Measurements from ENCODE around the gene GALNT7.

GALNT7 gene

DNA sequence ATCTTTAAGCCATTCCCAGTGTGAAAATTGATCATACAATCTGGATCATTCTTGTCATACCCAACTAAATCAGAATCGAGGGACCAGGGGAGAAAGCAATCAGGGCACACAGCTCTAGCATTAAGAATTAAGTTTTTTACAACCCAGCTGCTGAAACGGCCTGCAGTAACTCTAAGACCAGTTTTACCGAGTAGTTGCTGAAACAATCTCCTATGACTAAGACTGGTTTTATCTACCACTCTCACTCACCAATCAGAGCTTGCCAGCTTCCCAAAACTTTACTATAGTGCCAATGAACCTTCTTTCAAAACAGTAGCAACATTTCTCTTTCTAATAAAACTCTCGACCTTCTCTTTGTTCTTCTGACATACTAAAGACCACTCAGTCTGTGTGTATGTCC, 199.3 kb downstream of the GALNT7 start:
- H3K4me3 ChIP-seq (ENCODE audit: low read depth, low read length) = no peak overlapping the region
- TF ChIP-seq, protein P1, sequence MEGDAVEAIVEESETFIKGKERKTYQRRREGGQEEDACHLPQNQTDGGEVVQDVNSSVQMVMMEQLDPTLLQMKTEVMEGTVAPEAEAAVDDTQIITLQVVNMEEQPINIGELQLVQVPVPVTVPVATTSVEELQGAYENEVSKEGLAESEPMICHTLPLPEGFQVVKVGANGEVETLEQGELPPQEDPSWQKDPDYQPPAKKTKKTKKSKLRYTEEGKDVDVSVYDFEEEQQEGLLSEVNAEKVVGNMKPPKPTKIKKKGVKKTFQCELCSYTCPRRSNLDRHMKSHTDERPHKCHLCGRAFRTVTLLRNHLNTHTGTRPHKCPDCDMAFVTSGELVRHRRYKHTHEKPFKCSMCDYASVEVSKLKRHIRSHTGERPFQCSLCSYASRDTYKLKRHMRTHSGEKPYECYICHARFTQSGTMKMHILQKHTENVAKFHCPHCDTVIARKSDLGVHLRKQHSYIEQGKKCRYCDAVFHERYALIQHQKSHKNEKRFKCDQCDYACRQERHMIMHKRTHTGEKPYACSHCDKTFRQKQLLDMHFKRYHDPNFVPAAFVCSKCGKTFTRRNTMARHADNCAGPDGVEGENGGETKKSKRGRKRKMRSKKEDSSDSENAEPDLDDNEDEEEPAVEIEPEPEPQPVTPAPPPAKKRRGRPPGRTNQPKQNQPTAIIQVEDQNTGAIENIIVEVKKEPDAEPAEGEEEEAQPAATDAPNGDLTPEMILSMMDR (IDR thresholded peaks at IDR 0.05; ENCODE audit: low read depth, low read length) = no peak

DNA sequence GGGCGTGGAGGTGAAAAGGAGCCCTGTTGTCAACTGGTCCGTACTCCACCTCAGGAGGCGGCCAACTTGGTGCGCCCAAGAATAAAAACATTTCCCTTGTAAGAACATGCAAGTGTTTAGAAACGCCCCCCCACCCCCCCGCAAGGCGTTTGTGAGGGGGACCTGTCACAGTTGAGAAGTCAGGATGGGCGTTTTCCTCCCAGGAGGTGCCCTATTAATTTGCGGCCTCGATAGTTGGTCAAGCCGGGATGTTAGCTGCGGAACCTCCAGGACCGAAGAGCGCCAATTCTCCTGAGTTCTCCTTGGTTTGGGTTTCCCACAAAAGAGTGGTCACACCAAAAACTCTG, 201.5 kb downstream of the GALNT7 start:
- TF ChIP-seq, protein P1 (IDR thresholded peaks at IDR 0.05; ENCODE audit: low read depth, low read length) = no peak
- peak overlapping the region; percentile 83 for H3K4me3 ChIP-seq (ENCODE audit: low read depth, low read length)

DNA sequence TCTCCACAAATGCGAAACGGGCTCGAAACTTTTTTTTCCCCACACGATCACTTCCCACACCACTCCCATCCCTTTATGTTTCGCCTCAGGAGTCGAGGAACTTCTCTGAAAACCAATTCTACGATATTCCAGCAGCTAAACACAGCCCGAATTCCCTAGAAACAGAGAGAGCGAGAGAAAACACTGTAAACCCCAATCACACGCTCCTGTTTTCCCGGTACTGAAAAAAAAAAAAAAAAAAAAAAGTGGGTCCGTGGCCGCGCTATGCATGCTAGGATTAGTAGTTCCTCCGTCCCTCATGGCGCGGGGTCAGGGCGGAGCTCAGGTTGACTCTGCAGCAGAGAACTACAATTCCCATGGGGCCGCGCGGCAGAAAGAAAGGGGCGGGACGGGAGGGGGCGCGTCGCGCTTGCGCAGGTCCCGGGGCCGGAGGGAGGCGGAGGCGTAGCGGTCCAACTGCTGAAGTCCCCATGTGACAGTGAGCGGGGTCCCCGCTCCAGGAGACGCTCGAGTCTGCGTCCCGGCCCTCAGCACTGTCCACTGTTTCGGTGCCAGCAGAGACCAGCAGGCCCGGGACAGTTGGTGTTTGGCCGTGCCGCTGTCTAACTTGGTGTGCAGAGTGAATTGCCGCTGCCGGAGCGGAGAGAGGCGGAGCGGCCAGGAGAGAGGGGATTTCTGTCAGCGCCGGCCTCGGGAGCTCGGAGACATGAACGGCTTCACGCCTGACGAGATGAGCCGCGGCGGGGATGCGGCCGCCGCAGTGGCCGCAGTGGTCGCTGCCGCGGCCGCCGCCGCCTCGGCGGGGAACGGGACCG, 202.1 kb downstream of the GALNT7 start, which contains the start of gene SAP30:
SAP30 (plus strand) TSS at position 478 of the 815 bp plus-strand sequence; CDS start at position 707, 229 bp downstream.
- peak within 1 kb of the TSS; percentile 83 for H3K4me3 ChIP-seq (ENCODE audit: low read depth, low read length)
- TF ChIP-seq, protein P1 (IDR thresholded peaks at IDR 0.05; ENCODE audit: low read depth, low read length) = no peak

DNA sequence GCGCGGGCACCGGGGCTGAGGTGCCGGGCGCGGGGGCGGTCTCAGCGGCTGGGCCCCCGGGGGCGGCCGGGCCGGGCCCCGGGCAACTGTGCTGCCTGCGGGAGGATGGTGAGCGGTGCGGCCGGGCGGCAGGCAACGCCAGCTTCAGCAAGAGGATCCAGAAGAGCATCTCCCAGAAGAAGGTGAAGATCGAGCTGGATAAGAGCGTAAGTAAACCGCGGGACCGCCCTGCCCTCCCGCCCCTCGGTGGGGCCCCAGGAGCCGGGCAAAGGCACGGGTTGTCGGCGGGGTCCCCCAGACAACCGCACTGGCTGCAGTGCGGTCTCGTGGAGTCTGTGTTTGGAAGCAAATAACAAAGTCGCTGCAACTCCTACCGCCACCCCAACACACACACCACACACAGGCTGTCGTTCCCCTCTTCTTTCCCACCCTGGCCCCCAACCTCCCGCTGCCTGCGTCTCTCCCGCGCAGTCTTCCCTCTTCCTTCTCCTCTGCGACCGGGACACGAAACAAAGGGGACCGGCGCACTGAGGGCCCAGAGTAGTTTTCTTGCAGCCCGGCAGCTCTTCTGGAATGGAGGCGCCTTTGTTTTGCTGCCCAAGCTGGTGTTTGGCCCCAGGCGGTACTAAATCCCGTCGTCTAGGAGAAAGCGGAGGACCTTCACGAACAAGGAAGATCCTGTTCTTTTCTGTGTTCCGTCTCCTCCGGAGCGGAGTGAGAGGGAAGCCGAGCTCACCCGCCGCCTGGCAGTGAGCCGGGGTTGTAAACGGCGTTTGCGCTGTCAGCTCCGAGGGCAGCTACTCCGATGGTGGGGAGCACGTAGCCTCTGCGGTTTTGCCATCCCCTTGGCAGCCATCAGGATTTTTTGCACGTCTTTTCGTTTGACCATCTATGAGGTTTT, 202.9 kb downstream of the GALNT7 start:
- TF ChIP-seq, protein P1 (IDR thresholded peaks at IDR 0.05; ENCODE audit: low read depth, low read length) = no peak
- peak overlapping the region; percentile 83 for H3K4me3 ChIP-seq (ENCODE audit: low read depth, low read length)

All from WI38 (cell line).